ENCODE results near the gene ARHGAP1.

The ARHGAP1 gene

DNA sequence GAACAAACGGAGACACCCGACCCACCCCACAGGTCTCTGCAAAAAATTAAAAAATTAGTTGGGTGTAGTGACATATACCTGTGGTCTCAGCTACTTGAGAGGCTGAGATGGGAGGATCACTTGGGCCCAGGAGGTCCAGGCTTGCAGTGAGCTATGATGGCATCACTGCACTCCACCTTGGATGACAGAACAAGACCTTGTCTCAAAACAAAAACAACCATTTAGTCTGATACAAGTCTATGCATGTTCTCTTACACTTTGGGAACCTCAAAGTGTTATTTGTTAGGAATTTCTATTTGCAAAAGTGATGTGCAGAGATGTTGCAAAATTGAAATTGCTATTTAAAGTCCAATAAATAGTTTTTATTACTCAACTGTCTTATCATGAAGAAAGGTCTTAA is 68.7 kb downstream of the ARHGAP1 start:
- TF ChIP-seq, protein P1, sequence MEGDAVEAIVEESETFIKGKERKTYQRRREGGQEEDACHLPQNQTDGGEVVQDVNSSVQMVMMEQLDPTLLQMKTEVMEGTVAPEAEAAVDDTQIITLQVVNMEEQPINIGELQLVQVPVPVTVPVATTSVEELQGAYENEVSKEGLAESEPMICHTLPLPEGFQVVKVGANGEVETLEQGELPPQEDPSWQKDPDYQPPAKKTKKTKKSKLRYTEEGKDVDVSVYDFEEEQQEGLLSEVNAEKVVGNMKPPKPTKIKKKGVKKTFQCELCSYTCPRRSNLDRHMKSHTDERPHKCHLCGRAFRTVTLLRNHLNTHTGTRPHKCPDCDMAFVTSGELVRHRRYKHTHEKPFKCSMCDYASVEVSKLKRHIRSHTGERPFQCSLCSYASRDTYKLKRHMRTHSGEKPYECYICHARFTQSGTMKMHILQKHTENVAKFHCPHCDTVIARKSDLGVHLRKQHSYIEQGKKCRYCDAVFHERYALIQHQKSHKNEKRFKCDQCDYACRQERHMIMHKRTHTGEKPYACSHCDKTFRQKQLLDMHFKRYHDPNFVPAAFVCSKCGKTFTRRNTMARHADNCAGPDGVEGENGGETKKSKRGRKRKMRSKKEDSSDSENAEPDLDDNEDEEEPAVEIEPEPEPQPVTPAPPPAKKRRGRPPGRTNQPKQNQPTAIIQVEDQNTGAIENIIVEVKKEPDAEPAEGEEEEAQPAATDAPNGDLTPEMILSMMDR (IDR thresholded peaks at IDR 0.05; ENCODE audit: low read depth, low read length, missing control alignments): no peak
- no peak overlapping the region for H3K4me3 ChIP-seq (ENCODE audit: low read depth, low read length)

DNA sequence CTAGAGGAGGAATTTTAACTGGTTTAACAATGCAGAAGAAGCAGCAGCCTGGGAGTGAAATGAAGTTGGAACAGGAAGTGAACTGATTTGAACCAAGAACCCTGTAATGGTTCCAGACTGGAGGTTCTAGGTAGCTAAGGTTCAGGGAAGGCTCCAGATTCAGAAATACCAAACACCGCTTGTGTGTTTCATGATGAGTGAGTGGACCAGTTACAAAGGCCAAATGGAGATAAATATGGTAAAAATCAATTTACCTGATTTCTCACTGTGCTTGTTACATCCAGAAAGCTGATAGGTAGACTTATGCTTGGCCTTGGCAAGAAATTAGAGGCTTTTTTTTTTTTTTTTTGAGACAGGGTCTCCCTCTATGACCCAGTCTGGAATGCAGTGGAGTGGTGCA is 70.2 kb downstream of the ARHGAP1 start:
- no peak overlapping the region for H3K4me3 ChIP-seq (ENCODE audit: low read depth, low read length)
- TF ChIP-seq, protein P1 (IDR thresholded peaks at IDR 0.05; ENCODE audit: low read depth, low read length, missing control alignments): no peak
- DNase-seq (ENCODE audit: low read depth): no peak

More for the DNA sequence above, 68.7 kb downstream of the ARHGAP1 start:
- no peak for DNase-seq (ENCODE audit: low read depth)

DNA sequence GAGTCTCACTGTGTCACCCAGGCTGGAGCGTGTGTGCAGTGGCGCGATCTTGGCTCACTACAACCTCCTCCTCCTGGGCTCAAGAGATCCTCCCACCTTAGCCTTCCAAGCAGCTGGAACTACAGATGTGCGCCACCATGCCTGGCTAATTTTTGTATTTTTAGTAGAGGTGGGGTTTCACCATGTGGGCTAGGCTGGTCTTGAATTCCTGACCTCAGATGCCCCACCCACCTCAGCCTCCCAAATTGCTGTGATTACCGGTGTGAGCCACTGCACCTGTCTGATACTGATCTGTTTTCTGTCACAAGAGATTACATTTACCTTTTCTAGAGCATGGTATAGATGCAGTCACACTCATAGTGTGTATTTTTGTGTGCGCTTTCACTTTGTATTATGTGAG is 71.5 kb downstream of the ARHGAP1 start:
- DNase-seq (ENCODE audit: low read depth): no peak
- TF ChIP-seq, protein P1 (IDR thresholded peaks at IDR 0.05; ENCODE audit: low read depth, low read length, missing control alignments): no peak
- H3K4me3 ChIP-seq (ENCODE audit: low read depth, low read length): no peak overlapping the region

All from GM12864 (cell line).